ENCODE data around the gene PROK1. TPM values are rescaled to one million over a fixed set of nuclear protein-coding genes. Genes with fewer than 3 reads are reported as not detected.

The PROK1 gene
- total RNA-seq, 4 donors from 2014 or later: 0.38 to 2.8 (median 1.6) TPM

GRCh38 chr1:110443451-110443850 lies 7.5 kb upstream of the PROK1 start:
- intact Hi-C loops (cut with DNase I; ENCODE audit: low total_unique reads): no loop called here
- H3K4me3 ChIP-seq: no peak overlapping the region
- DNase-seq: peak in 1 of 2 donors; percentile 50
- TF ChIP-seq, protein P1, sequence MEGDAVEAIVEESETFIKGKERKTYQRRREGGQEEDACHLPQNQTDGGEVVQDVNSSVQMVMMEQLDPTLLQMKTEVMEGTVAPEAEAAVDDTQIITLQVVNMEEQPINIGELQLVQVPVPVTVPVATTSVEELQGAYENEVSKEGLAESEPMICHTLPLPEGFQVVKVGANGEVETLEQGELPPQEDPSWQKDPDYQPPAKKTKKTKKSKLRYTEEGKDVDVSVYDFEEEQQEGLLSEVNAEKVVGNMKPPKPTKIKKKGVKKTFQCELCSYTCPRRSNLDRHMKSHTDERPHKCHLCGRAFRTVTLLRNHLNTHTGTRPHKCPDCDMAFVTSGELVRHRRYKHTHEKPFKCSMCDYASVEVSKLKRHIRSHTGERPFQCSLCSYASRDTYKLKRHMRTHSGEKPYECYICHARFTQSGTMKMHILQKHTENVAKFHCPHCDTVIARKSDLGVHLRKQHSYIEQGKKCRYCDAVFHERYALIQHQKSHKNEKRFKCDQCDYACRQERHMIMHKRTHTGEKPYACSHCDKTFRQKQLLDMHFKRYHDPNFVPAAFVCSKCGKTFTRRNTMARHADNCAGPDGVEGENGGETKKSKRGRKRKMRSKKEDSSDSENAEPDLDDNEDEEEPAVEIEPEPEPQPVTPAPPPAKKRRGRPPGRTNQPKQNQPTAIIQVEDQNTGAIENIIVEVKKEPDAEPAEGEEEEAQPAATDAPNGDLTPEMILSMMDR (IDR thresholded peaks at IDR 0.05 in 4 of 5, conservative IDR thresholded peaks at IDR 0.05 in 1 of 5): no peak
- TF ChIP-seq POLR2A (IDR thresholded peaks at IDR 0.05): no peak
- ATAC-seq: peak; percentile 39 to 52
- H3K27me3 ChIP-seq: no peaks in the 10 kb centered on the region
- no peaks in the 10 kb centered on the region for H3K9me3 ChIP-seq
- H3K36me3 ChIP-seq: no peaks in the 10 kb centered on the region
- H3K4me1 ChIP-seq: no peaks in the 10 kb centered on the region
- H3K27ac ChIP-seq: no peak overlapping the region
- in situ Hi-C loops (cut with MboI; ENCODE audit: low sequenced_read_pairs in 4 of 4): no loop called here

- in situ Hi-C loops (cut with MboI; ENCODE audit: low sequenced_read_pairs in 4 of 4): no loop called here
- no peak for ATAC-seq
These were observed 6.4 kb upstream of the PROK1 start for GRCh38 chr1:110444561-110444960.

GRCh38 chr1:110449661-110450651 lies 993 bp upstream of the PROK1 start:
- intact Hi-C loops (cut with DNase I; ENCODE audit: low total_unique reads) (no loop called here), in situ Hi-C loops (cut with MboI; ENCODE audit: low sequenced_read_pairs in 4 of 4) (loop anchor here in 2 of 4 donors (10.0 kb wide), 2 partner anchors 135 to 145 kb away; no protein-coding TSS in a partner anchor)
- TF ChIP-seq, protein P1 (IDR thresholded peaks at IDR 0.05 in 4 of 5, conservative IDR thresholded peaks at IDR 0.05 in 1 of 5): no peak
- TF ChIP-seq POLR2A (IDR thresholded peaks at IDR 0.05): no peak
- Histone ChIP-seq H3K4me1 (no peaks in the 10 kb centered on the region), H3K4me3 (no peak overlapping the region), H3K9me3 (no peaks in the 10 kb centered on the region), H3K27me3 (peaks cover 0 to 3% (median 0%) of the 10 kb centered on the region in 3 donors), H3K27ac (no peak overlapping the region), H3K36me3 (no peaks in the 10 kb centered on the region)
- peak in 1 of 2 donors; percentile 9 for DNase-seq
- ATAC-seq: peak in 1 of 2 donors; percentile 70

More at GRCh38 chr1:110444561-110444960, 6.4 kb upstream of the PROK1 start:
- TF ChIP-seq POLR2A (IDR thresholded peaks at IDR 0.05): no peak
- TF ChIP-seq, protein P1 (IDR thresholded peaks at IDR 0.05 in 4 of 5, conservative IDR thresholded peaks at IDR 0.05 in 1 of 5): no peak
- DNase-seq: no peak
- H3K27me3 ChIP-seq: no peaks in the 10 kb centered on the region
- no peaks in the 10 kb centered on the region for H3K4me1 ChIP-seq
- no peaks in the 10 kb centered on the region for H3K9me3 ChIP-seq
- H3K36me3 ChIP-seq: no peaks in the 10 kb centered on the region
- intact Hi-C loops (cut with DNase I; ENCODE audit: low total_unique reads): no loop called here
- H3K4me3 ChIP-seq: no peak overlapping the region
- H3K27ac ChIP-seq: no peak overlapping the region

DNA sequence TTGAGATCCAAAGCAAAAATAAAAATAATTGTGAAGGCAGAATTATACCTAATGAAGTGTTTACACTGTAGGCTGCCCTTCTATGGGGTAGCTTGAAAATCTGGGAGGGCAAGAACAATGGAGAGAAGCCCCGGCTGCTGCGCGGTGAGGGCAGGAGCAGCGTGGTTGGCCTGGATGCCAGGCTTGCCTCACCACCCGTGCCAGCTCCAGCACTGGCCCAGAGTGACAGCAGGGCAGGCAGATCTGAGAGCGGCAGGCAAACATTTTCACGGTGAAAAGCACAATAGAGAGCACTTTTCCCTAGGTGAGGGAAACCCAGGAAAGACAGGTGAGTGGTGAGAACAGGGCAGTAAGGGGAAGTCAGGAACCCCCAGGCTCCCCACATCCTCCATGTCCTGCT lies 1.4 kb downstream of the PROK1 start:
- DNase-seq (no peak), ATAC-seq (no peak)
- H3K4me1 ChIP-seq: no peaks in the 10 kb centered on the region
- no peaks in the 10 kb centered on the region for H3K36me3 ChIP-seq
- H3K9me3 ChIP-seq: no peaks in the 10 kb centered on the region
- no peak overlapping the region for H3K4me3 ChIP-seq
- H3K27ac ChIP-seq: no peak overlapping the region
- intact Hi-C loops (cut with DNase I; ENCODE audit: low total_unique reads): no loop called here
- no peak for TF ChIP-seq POLR2A (IDR thresholded peaks at IDR 0.05)
- TF ChIP-seq, protein P1 (IDR thresholded peaks at IDR 0.05 in 4 of 5, conservative IDR thresholded peaks at IDR 0.05 in 1 of 5): no peak
- peaks cover 0 to 3% (median 0%) of the 10 kb centered on the region in 3 donors for H3K27me3 ChIP-seq
- in situ Hi-C loops (cut with MboI; ENCODE audit: low sequenced_read_pairs in 4 of 4): loop anchor here in 2 of 4 donors (10.0 kb wide), 2 partner anchors 138 to 148 kb away; no protein-coding TSS in a partner anchor

Measured in gastrocnemius medialis (tissue), 4 donors.